Panc1 (cell line): ENCODE results near the gene HGD.

Experiments used
- POLR2AphosphoS5 ChIP-seq: IDR thresholded peaks from 2 replicates; pipeline ENCODE4 v1.6.1; 2012; ENCODE audit warnings: mild to moderate bottlenecking, low read depth, low read length, moderate library complexity
- REST ChIP-seq, 2 experiments: IDR thresholded peaks; 2 replicates each; pipeline ENCODE4 v1.6.1; 2011 to 2012; ENCODE audit warnings: low read depth in 2 of 2, control low read depth in 1 of 2, low read length in 1 of 2, mild to moderate bottlenecking in 1 of 2, moderate library complexity in 1 of 2; ENCODE audit not compliant: insufficient read depth in 1 of 2
- SIN3A ChIP-seq: IDR thresholded peaks from 2 replicates; pipeline ENCODE4 v1.6.1; 2012; ENCODE audit warnings: low read depth, mild to moderate bottlenecking, low read length, moderate library complexity, borderline replicate concordance; ENCODE audit not compliant: insufficient read depth
- TCF7L2 ChIP-seq: IDR thresholded peaks from 2 replicates; pipeline ENCODE4 v1.6.1; 2011; ENCODE audit warnings: mild to moderate bottlenecking, low read depth, low read length, inconsistent platforms
- TF ChIP-seq, protein P1 (sequence below): fragments of 450-650 bp; IDR thresholded peaks from 2 replicates; pipeline ENCODE4 v1.5.1; 2017; ENCODE audit warnings: mild to moderate bottlenecking

- no peak for TF ChIP-seq TCF7L2
- TF ChIP-seq, protein P1, sequence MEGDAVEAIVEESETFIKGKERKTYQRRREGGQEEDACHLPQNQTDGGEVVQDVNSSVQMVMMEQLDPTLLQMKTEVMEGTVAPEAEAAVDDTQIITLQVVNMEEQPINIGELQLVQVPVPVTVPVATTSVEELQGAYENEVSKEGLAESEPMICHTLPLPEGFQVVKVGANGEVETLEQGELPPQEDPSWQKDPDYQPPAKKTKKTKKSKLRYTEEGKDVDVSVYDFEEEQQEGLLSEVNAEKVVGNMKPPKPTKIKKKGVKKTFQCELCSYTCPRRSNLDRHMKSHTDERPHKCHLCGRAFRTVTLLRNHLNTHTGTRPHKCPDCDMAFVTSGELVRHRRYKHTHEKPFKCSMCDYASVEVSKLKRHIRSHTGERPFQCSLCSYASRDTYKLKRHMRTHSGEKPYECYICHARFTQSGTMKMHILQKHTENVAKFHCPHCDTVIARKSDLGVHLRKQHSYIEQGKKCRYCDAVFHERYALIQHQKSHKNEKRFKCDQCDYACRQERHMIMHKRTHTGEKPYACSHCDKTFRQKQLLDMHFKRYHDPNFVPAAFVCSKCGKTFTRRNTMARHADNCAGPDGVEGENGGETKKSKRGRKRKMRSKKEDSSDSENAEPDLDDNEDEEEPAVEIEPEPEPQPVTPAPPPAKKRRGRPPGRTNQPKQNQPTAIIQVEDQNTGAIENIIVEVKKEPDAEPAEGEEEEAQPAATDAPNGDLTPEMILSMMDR: no peak
- TF ChIP-seq POLR2AphosphoS5: no peak
- TF ChIP-seq REST (IDR thresholded peaks at IDR 0.05; ENCODE audit: insufficient read depth in 1 of 2, low read depth in 2 of 2, low read length in 1 of 2): no peak
- TF ChIP-seq SIN3A: no peak
These were observed 1.0 kb downstream of the HGD start for GRCh38 chr3:120681018-120681417.
